HG02938 (cell line): ENCODE data around the gene CFAP91.

Experiments
- ATAC-seq: cut with Tn5 transposase; IDR thresholded peaks from one replicate; pipeline ENCODE4 v1.9.1; 2021; ENCODE audit warnings: mild to moderate bottlenecking, moderate library complexity; ENCODE audit not compliant: unreplicated experiment

The CFAP91 gene

DNA sequence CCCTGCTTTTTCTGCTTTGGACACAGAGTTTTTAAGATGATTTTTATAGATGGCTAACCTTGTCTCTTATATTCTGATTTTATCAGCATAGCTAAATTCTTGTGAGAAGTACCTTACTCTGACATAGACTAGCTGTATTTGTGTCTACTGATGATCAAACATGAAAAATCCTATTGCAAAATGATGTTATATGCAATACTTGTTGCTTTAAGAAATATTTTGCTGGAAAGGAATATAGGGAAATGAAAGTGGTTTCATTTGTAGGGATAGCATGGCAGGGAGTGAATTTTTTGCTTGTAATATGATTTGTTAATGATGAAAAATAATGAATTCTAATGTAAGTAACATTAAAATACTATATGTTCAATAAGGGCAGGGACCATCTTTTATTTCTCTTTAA lies 35.9 kb downstream of the CFAP91 start:
- ATAC-seq, result no peak

DNA sequence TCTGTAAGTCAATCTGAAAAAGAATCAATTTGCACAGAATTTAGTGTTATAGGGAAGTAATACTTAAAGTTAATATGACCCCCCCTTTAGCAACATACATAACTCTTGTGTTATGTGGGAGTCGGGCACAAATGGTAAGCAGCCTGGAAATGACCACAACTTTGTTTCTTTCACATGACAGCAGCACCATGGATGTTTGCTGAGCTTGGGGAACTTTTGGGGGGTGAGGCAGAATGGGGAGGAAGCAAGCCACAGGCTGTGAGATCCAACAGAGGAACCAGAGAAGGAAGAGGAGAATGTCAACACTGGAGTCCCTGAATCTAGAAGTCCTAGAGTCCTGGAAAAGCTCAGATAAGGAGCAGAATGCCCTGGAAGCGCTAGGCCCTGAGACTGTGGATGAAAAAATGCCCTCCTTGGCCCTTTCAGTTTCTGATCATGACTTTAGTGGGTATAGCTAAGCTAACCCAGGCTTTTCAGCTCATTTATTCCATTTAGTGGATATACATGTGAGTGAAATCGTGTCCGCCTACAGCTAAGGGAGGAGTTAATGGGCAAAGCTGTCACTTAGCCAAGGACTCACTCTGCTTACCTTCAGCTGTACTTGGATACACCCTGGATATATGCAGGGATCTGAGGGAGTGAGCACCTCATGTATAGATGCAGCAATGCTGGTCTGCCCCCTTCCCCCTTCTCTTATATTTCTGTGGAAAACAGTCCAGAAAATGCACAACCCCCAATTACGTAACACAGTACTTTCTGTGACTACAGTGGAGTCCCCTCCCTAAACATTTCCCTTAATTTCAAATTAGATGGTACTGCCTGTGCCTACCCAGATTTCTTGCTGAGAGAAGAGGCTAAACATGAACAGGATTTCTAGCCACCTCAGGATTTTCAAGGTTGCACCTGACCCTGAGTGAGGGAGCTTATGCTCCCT lies 39.1 kb downstream of the CFAP91 start:
- no peak for ATAC-seq

DNA sequence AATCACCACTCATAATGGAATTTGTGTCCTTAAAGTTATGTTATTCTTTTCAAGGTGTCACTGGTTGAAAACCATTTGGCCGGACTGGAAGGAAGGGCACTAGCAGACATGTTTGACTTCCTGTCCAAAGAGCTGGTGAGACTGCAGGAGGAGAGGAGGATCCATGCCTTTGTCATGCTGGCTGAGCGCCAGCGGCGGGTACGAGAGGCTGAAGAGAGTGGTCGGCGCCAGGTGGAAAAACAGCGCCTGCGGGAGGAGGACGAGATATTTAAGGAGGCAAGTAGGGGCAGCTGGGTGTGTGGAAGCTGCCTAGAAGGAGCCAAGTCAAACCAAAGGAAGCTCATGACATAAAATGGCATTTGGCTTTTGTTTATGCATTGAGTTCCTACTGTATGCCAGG lies 41.1 kb downstream of the CFAP91 start:
- no peak for ATAC-seq

GRCh38 chr3:119745942-119746341 lies 43.1 kb downstream of the CFAP91 start:
- ATAC-seq, result no peak

GRCh38 chr3:119746423-119746822 lies 43.6 kb downstream of the CFAP91 start:
- ATAC-seq, result no peak

DNA sequence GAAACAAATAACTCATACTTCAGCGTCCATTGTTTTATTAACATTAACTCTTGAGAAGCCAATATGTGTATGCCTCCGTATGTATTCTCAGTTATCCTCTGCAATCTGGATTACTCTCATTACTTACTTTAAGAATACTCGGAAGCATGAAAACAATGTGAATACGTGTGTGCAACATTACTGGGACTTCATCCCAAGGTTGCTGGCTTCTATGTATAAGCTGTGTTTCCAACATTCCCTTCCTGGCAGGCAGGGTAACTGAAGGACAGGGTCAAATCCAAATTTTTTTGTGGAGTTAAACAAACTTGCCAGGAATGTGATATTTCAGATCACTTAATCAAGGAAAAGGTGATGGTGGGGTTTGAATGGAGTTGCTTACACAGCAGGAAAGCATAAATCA lies 44.5 kb downstream of the CFAP91 start:
- ATAC-seq, result no peak

DNA sequence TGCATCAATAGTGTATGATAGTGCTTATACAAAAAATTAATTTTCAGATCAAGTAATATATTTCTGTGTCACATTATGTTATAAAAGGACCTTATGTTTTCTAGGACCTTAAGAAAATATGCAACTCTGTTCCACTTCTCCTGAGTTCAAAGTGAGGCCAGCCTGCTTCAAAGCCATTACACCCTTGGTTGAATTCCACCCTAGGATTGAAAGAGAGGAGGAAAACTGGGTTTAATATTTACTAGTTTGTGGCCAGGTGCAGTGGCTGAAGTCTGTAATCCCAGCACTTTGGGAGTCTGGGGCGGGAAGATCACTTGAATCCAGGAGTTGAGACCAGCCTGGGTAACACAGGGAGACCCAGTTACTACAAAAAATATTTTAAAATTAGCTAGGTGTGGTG lies 46.2 kb downstream of the CFAP91 start:
- no peak for ATAC-seq

DNA sequence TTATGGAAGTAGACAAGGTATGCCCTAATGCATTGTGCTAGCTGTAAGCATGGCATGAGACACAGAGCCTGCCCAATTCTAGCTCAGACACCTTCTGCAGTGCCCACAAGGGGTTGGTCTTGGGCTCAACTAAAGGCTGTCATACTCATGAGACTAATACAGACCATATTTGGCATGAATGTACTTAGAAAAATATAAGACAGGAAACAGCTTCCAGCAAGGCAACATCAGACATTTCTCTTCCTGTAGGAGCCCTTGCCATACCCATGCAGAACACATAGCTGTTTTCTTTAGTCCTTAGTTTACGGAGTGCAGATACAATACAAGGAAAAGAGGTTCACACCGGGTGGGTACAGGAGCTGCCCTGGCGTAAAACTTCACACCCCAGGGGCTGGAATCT lies 48.6 kb downstream of the CFAP91 start:
- ATAC-seq, result no peak
